Measurements from ENCODE around the gene RBM22.

GRCh38 chr5:150649108-150650020 is 51.5 kb downstream of the RBM22 start:
- TF ChIP-seq CTCF (IDR thresholded peaks at IDR 0.05; ENCODE audit: control extremely low read depth in 1 of 3, insufficient read depth in 1 of 3, low read depth in 1 of 3, low read length in 3 of 3) (no peak), EP300 (IDR thresholded peaks at IDR 0.05; ENCODE audit: borderline replicate concordance in 1 of 2, low read depth in 2 of 2, low read length in 2 of 2) (no peak), POLR2A (IDR thresholded peaks at IDR 0.05; ENCODE audit: control extremely low read depth in 1 of 2, low read depth in 2 of 2, low read length in 2 of 2) (no peak), ZNF274 (IDR thresholded peaks at IDR 0.05; ENCODE audit: borderline replicate concordance, extremely low read depth, low read length) (no peak), RAD21 (IDR thresholded peaks at IDR 0.05 in 1 of 2, conservative IDR thresholded peaks at IDR 0.05 in 1 of 2; ENCODE audit: low read depth in 2 of 2, low read length in 2 of 2) (no peak), TAF1 (IDR thresholded peaks at IDR 0.05; ENCODE audit: low read depth, low read length) (no peak), MAX (IDR thresholded peaks at IDR 0.05) (no peak), CREB1 (IDR thresholded peaks at IDR 0.05) (no peak), EZH2 (IDR thresholded peaks at IDR 0.05; ENCODE audit: low read depth, low read length, severe bottlenecking) (no peak), RXRA (IDR thresholded peaks at IDR 0.05; ENCODE audit: insufficient read depth, low read depth, low read length) (no peak), BRCA1 (IDR thresholded peaks at IDR 0.05; ENCODE audit: low read depth, low read length) (no peak), POLR2AphosphoS5 (IDR thresholded peaks at IDR 0.05; ENCODE audit: low read depth, low read length) (no peak)

Measured in H1 (cell line).